Heart right ventricle (tissue), 16 donors: ENCODE data around the gene ECEL1. TPM values are rescaled to one million over a fixed set of nuclear protein-coding genes. Genes with fewer than 3 reads are reported as not detected.

ENCODE experiments used
- ATAC-seq, 8 donors: fragments of 200-7000 bp; cut with Tn5 transposase; one replicate each; pipeline ENCODE4 v1.9.1; 2020; ENCODE audit warnings: mild to moderate bottlenecking in 8 of 8, moderate library complexity in 8 of 8, moderate number of reproducible peaks in 1 of 8
- DNase-seq, 2 donors: peaks; one replicate each; pipeline ENCODE4 v3.0.0-alpha.2; 2020
- H3K27ac ChIP-seq, 10 donors: fragments of 200-600 bp; sonication (generic) in 2 of 10; one replicate each; pipeline versions ENCODE4 v1.5.0 to v1.8.0; 2020 to 2022; ENCODE audit warnings: mild to moderate bottlenecking in 3 of 10
- H3K27me3 ChIP-seq, 7 donors: fragments of 200-600 bp; one replicate each; pipeline ENCODE4 v1.8.0; 2021 to 2022; ENCODE audit warnings: mild to moderate bottlenecking in 2 of 7
- H3K36me3 ChIP-seq, 9 donors: fragments of 200-600 bp; sonication (generic) in 1 of 9; one replicate each; pipeline versions ENCODE4 v1.5.0 to v1.8.0; 2020 to 2022; ENCODE audit warnings: mild to moderate bottlenecking in 2 of 9
- H3K4me1 ChIP-seq, 9 donors: fragments of 200-600 bp; sonication (generic) in 1 of 9; one replicate each; pipeline versions ENCODE4 v1.5.0 to v1.8.0; 2020 to 2022; ENCODE audit warnings: mild to moderate bottlenecking in 4 of 9
- H3K4me3 ChIP-seq, 10 donors: fragments of 200-600 bp; sonication (generic) in 2 of 10; one replicate each; pipeline versions ENCODE4 v1.5.0 to v1.8.0; 2020 to 2022; ENCODE audit warnings: mild to moderate bottlenecking in 7 of 10, moderate library complexity in 2 of 10
- H3K9me3 ChIP-seq, 11 donors: fragments of 200-600 bp in 10 of 11; sonication (generic) in 2 of 11; one replicate each; pipeline versions ENCODE4 v1.5.0 to v1.8.0; 2013 to 2022; ENCODE audit warnings: mild to moderate bottlenecking in 2 of 11, control low read depth in 1 of 11, moderate library complexity in 1 of 11
- CTCF ChIP-seq, 9 donors: fragments of 200-600 bp; sonication (generic) in 2 of 9; IDR thresholded peaks; one replicate each; pipeline versions ENCODE4 v1.5.0 to v1.8.0; 2021 to 2022; ENCODE audit warnings: antibody characterized with exemption in 9 of 9, mild to moderate bottlenecking in 5 of 9, moderate library complexity in 1 of 9
- WGBS, 2 donors: extraction: QIAGEN DNeasy Blood & Tissue Kit; methylation state at CpG; one replicate each; pipeline ENCODE4 v1.1.7; 2013; ENCODE audit warnings: inconsistent platforms in 1 of 2; 5-methylcytosine and 5-hydroxymethylcytosine counted together
- intact Hi-C, 10 donors: fragments of 100-400 bp; cut with DNase I; formaldehyde crosslinking; loops; one replicate each; pipeline versions ENCODE4 v1.11.1 to v1.14.2; 2022
- polyA plus RNA-seq, 2 donors: library from polyadenylated mRNA; stranded (reverse); fragments of 200-250 nt; gene quantifications; one replicate each; pipeline ENCODE4 v1.2.3, GENCODE V29; 2013
- total RNA-seq, 10 donors: library from RNA; stranded (reverse); fragmentation: NEBNext Ultra II Directional in 3 of 10; extraction: Animal tissue kit (Norgen Biotek cat#: 25700) in 3 of 10; gene quantifications; one replicate each; pipeline versions ENCODE4 v1.2.1 to v1.2.4, GENCODE V29; 2021 to 2023
- donor health status: Arrhythmogenic right ventricular cardiomyopathy.
- donor health status: ischemic (EF 13 %, LVEDD 7.1; RV severe dilation, severe dysfunction).
- donor health status: healthy with polysubstance abuse.
- donor health status: DM: no; HTN: yes; CAD: no.
- donor health status: DM: no; HTN: no; CAD: no.
- donor health status: ischemic (EF 25% LVEDD 6.9; RV normal size, moderate dysfunction).
- donor health status: ischemic (EF 25% LVEDD 5.7; RV mildly dilated, moderate dysfunction).
- donor health status: healthy.
- donor health status: DM: yes; HTN: yes; CAD: no.
- donor health status: Ischemic cardiomyopathy.
- donor health status: ischemic (EF 35%, LVEDD 5.7; RV mildly dilated, moderate dysfunction).
- donor health status: nonischemic (EF 11% LVEDD 7.7; RV severe dilation, severe dysfunction).
- donor health status: DM: yes; HTN: yes; CAD: no.
- donor health status: PGD.
- donor health status: ischemic (EF 29% LVEDD 5.4; RV normal size, mild dysfunction).
- donor health status: nonischemic (EF 23%, LVEDD 6.1; RV moderate dilation, normal function).

The ECEL1 gene
- total and polyA plus RNA-seq, 12 donors = 0.23 to 1.5 (median 0.39) TPM; not detected in 8

DNA sequence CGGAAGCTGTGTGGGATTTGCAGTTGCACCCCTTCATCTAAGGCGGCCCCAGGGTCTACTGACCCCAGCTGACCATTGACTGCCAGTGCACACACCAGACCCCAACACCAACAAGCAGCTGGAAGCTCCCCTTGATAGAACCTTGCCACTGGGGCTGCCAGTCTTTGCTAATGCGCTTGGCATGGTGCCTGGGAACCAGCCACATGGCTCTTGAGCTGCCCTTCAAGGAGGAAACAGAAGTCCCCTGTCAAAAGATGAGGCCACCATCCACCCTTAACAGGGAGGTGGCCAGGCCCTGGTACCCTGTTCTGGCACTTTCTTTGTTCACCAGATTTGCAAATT lies 23.1 kb downstream of the ECEL1 start:
- DNase-seq (no peak), ATAC-seq (no peak)
- Histone ChIP-seq H3K9me3 (no peaks in the 10 kb centered on the region), H3K36me3 (no peaks in the 10 kb centered on the region), H3K27me3 (peaks cover 0 to 44% (median 21%) of the 10 kb centered on the region in 7 donors), H3K4me1 (no peaks in the 10 kb centered on the region), H3K4me3 (no peak overlapping the region), H3K27ac (no peak overlapping the region)
- WGBS, 2 donors = 85 to 91% methylated on average over 3 of the region's 3 CpGs
- no peak for TF ChIP-seq CTCF (IDR thresholded peaks at IDR 0.05)
- intact Hi-C loops = no loop called here

GRCh38 chr2:232463701-232464543 lies 23.7 kb downstream of the ECEL1 start:
- H3K27ac ChIP-seq = no peak overlapping the region
- no peaks in the 10 kb centered on the region for H3K9me3 ChIP-seq
- intact Hi-C loops = no loop called here
- H3K4me3 ChIP-seq = no peak overlapping the region
- H3K4me1 ChIP-seq = no peaks in the 10 kb centered on the region
- H3K36me3 ChIP-seq = no peaks in the 10 kb centered on the region
- peaks cover 0 to 50% (median 25%) of the 10 kb centered on the region in 7 donors for H3K27me3 ChIP-seq
- WGBS, 2 donors = 88 to 93% methylated on average over 18 of the region's 18 CpGs
- no peak for DNase-seq
- no peak for TF ChIP-seq CTCF (IDR thresholded peaks at IDR 0.05)
- ATAC-seq = no peak

GRCh38 chr2:232460171-232460570 lies 27.5 kb downstream of the ECEL1 start:
- peaks cover 0 to 73% (median 37%) of the 10 kb centered on the region in 7 donors for H3K27me3 ChIP-seq
- no peak overlapping the region for H3K27ac ChIP-seq
- ATAC-seq (no peak), DNase-seq (no peak)
- no peak for TF ChIP-seq CTCF (IDR thresholded peaks at IDR 0.05)
- no peak overlapping the region for H3K4me3 ChIP-seq
- no peaks in the 10 kb centered on the region for H3K9me3 ChIP-seq
- intact Hi-C loops = no loop called here
- H3K36me3 ChIP-seq = no peaks in the 10 kb centered on the region
- H3K4me1 ChIP-seq = no peaks in the 10 kb centered on the region
- WGBS, 2 donors = 62% methylated on average over 2 of the region's 2 CpGs

- 79 to 91% methylated on average over 11 of the region's 11 CpGs for WGBS, 2 donors
- TF ChIP-seq CTCF (IDR thresholded peaks at IDR 0.05) = no peak
- DNase-seq (no peak), ATAC-seq (no peak)
- H3K36me3 ChIP-seq = no peaks in the 10 kb centered on the region
- H3K27ac ChIP-seq = no peak overlapping the region
- no peaks in the 10 kb centered on the region for H3K9me3 ChIP-seq
- H3K4me3 ChIP-seq = no peak overlapping the region
- intact Hi-C loops = loop anchor here in 1 of 10 donors (5.0 kb wide), 1 partner anchor 53 kb away; no protein-coding TSS in a partner anchor
- H3K4me1 ChIP-seq = no peaks in the 10 kb centered on the region
- peaks cover 0 to 72% (median 35%) of the 10 kb centered on the region in 7 donors for H3K27me3 ChIP-seq
Observed at GRCh38 chr2:232459419-232460035, 28.1 kb downstream of the ECEL1 start.
